Peyer's patch (tissue), 4 donors: ENCODE results near the gene PEF1. TPM values are rescaled to one million over a fixed set of nuclear protein-coding genes. Genes with fewer than 3 reads are reported as not detected.

ENCODE experiments used
- DNase-seq, 3 donors: peaks; one replicate each; pipeline ENCODE4 v3.0.0-alpha.2; 2017 to 2019
- H3K27ac ChIP-seq, 4 donors: fragments of 200-600 bp; sonication (generic); one replicate each; pipeline ENCODE4 v1.5.1; 2016 to 2019
- H3K27me3 ChIP-seq, 2 donors: fragments of 200-600 bp; sonication (generic); one replicate each; pipeline ENCODE4 v1.5.1; 2019
- H3K36me3 ChIP-seq, 3 donors: fragments of 200-600 bp; sonication (generic); one replicate each; pipeline ENCODE4 v1.5.1; 2016 to 2019
- H3K4me1 ChIP-seq, 4 donors: fragments of 200-600 bp; sonication (generic); one replicate each; pipeline ENCODE4 v1.5.1; 2016 to 2019
- H3K4me3 ChIP-seq, 4 donors: fragments of 200-600 bp; sonication (generic); 1 replicate in 3 of 4; 2 replicates in 1 of 4; pipeline ENCODE4 v1.5.1; 2016 to 2019; ENCODE audit warnings: mild to moderate bottlenecking in 1 of 4
- H3K9me3 ChIP-seq, 4 donors: fragments of 200-600 bp; sonication (generic); one replicate each; pipeline ENCODE4 v1.5.1; 2016 to 2019; ENCODE audit warnings: mild to moderate bottlenecking in 1 of 4
- CTCF ChIP-seq, 6 experiments: fragments of 450-650 bp in 4 of 6; fragments of 200-600 bp in 2 of 6; sonication (generic) in 1 of 6; IDR thresholded peaks; one replicate each; pipeline ENCODE4 v1.5.1; 2017 to 2019; ENCODE audit warnings: antibody characterized with exemption in 6 of 6, mild to moderate bottlenecking in 3 of 6, moderate library complexity in 1 of 6
- POLR2A ChIP-seq, 2 donors: fragments of 450-650 bp; IDR thresholded peaks; one replicate each; pipeline ENCODE4 v1.5.1; 2017; ENCODE audit warnings: antibody characterized with exemption in 2 of 2, mild to moderate bottlenecking in 2 of 2, moderate library complexity in 2 of 2
- total RNA-seq, 4 donors: library from RNA; depleted of rRNA; stranded (reverse); fragments of >200 nt; gene quantifications; one replicate each; pipeline ENCODE4 v1.1.0, GENCODE V29; 2016

Gene PEF1
- total RNA-seq, 4 donors from 2014 or later, result 49.5 to 116 (median 59.8) TPM

- H3K9me3 ChIP-seq, result no peaks in the 10 kb centered on the region
- no peaks in the 10 kb centered on the region for H3K4me1 ChIP-seq
- H3K27me3 ChIP-seq, result no peaks in the 10 kb centered on the region
- no peak overlapping the region for H3K27ac ChIP-seq
- peak in 1 of 3 donors; percentile 18 for DNase-seq
- no peak overlapping the region for H3K4me3 ChIP-seq
- no peaks in the 10 kb centered on the region for H3K36me3 ChIP-seq
- TF ChIP-seq POLR2A (IDR thresholded peaks at IDR 0.05) (no peak), CTCF (IDR thresholded peaks at IDR 0.05) (no peak)
These were observed 14.0 kb upstream of the PEF1 start for GRCh38 chr1:31658721-31659120.

GRCh38 chr1:31657972-31658510, 13.4 kb upstream of the PEF1 start:
- Histone ChIP-seq H3K36me3 (no peaks in the 10 kb centered on the region), H3K27me3 (no peaks in the 10 kb centered on the region), H3K4me1 (no peaks in the 10 kb centered on the region), H3K27ac (no peak overlapping the region), H3K9me3 (no peaks in the 10 kb centered on the region), H3K4me3 (no peak overlapping the region)
- DNase-seq, result no peak
- no peak for TF ChIP-seq POLR2A (IDR thresholded peaks at IDR 0.05)
- no peak for TF ChIP-seq CTCF (IDR thresholded peaks at IDR 0.05)

- H3K36me3 ChIP-seq, result no peaks in the 10 kb centered on the region
These were observed 12.5 kb upstream of the PEF1 start for GRCh38 chr1:31657020-31657804.

GRCh38 chr1:31655756-31656155, 11.1 kb upstream of the PEF1 start:
- H3K4me3 ChIP-seq, result no peak overlapping the region
- H3K4me1 ChIP-seq, result peaks cover 0 to 2% (median 0%) of the 10 kb centered on the region in 4 donors
- no peak for TF ChIP-seq CTCF (IDR thresholded peaks at IDR 0.05)
- TF ChIP-seq POLR2A (IDR thresholded peaks at IDR 0.05), result no peak
- H3K27me3 ChIP-seq, result no peaks in the 10 kb centered on the region
- DNase-seq, result no peak
- no peak overlapping the region for H3K27ac ChIP-seq
- H3K36me3 ChIP-seq, result no peaks in the 10 kb centered on the region
- no peaks in the 10 kb centered on the region for H3K9me3 ChIP-seq

More at GRCh38 chr1:31657020-31657804, 12.5 kb upstream of the PEF1 start:
- Histone ChIP-seq H3K27me3 (no peaks in the 10 kb centered on the region), H3K27ac (no peak overlapping the region), H3K4me3 (no peak overlapping the region), H3K4me1 (no peaks in the 10 kb centered on the region), H3K9me3 (no peaks in the 10 kb centered on the region)
- DNase-seq, result peak in 1 of 3 donors; percentile 16
- TF ChIP-seq POLR2A (IDR thresholded peaks at IDR 0.05) (no peak), CTCF (IDR thresholded peaks at IDR 0.05) (no peak)

- Histone ChIP-seq H3K4me3 (no peak overlapping the region), H3K27me3 (no peaks in the 10 kb centered on the region), H3K4me1 (peaks cover 0 to 5% (median 0%) of the 10 kb centered on the region in 4 donors), H3K36me3 (no peaks in the 10 kb centered on the region), H3K27ac (no peak overlapping the region), H3K9me3 (no peaks in the 10 kb centered on the region)
- TF ChIP-seq CTCF (IDR thresholded peaks at IDR 0.05) (no peak), POLR2A (IDR thresholded peaks at IDR 0.05) (no peak)
- no peak for DNase-seq
These were observed 10.4 kb upstream of the PEF1 start for GRCh38 chr1:31655104-31655503.
